Hepatocyte (in vitro differentiated cells): ENCODE measurements around the gene TMEM131.

ENCODE experiments used
- CTCF ChIP-seq: fragments of 200-600 bp; sonication (generic); IDR thresholded peaks from 2 replicates; pipeline ENCODE4 v1.5.1; 2016; ENCODE audit warnings: antibody characterized with exemption, mild to moderate bottlenecking; ENCODE audit not compliant: poor library complexity
- EZH2 ChIP-seq: fragments of 200-600 bp; sonication (generic); IDR thresholded peaks from 2 replicates; pipeline ENCODE4 v1.6.1; 2016; ENCODE audit warnings: antibody characterized with exemption, mild to moderate bottlenecking, borderline replicate concordance

- no peak for TF ChIP-seq CTCF
- TF ChIP-seq EZH2: no peak
These were observed 254.5 kb downstream of the TMEM131 start for GRCh38 chr2:97741251-97741650.
